Colon (tissue), 2 donors: ENCODE results near the gene GCC2.
"Not testable (repeated sequence)": the region's sequence is repeated elsewhere in the genome, so short reads cannot be mapped to it uniquely, and the experiment has no call there.

Experiments
- FAIRE-seq: peaks from 2 replicates; lab custom pipeline; 2012; peaks lifted over from hg19 to GRCh38; lab: Jason Lieb, UNC
- donor health status: control.
- donor health status: control.

The GCC2 gene

GRCh38 chr2:108441712-108442111 lies 7.3 kb upstream of the GCC2 start:
- peak; percentile 47 for FAIRE-seq

GRCh38 chr2:108444941-108445840 lies 3.8 kb upstream of the GCC2 start:
- FAIRE-seq, result no peak

- FAIRE-seq, result no peak
These were observed 2.3 kb upstream of the GCC2 start for GRCh38 chr2:108446703-108447102.

GRCh38 chr2:108447947-108448677 lies 894 bp upstream of the GCC2 start:
- FAIRE-seq, result no peak

GRCh38 chr2:108449410-108450130 lies 564 bp downstream of the GCC2 start:
- no peak for FAIRE-seq

- FAIRE-seq, result no peak
These were observed 1.9 kb downstream of the GCC2 start for GRCh38 chr2:108450863-108451262.

- no peak for FAIRE-seq
These were observed 3.0 kb downstream of the GCC2 start for GRCh38 chr2:108451976-108452375.

GRCh38 chr2:108453530-108453929 lies 4.5 kb downstream of the GCC2 start:
- not testable (repeated sequence) for FAIRE-seq

- no peak for FAIRE-seq
These were observed 5.4 kb downstream of the GCC2 start for GRCh38 chr2:108454440-108454839.

- no peak for FAIRE-seq
These were observed 6.6 kb downstream of the GCC2 start for GRCh38 chr2:108455571-108455970.

GRCh38 chr2:108458082-108458481 lies 9.1 kb downstream of the GCC2 start:
- FAIRE-seq, result no peak

GRCh38 chr2:108459441-108459840 lies 10.4 kb downstream of the GCC2 start:
- FAIRE-seq, result no peak

- FAIRE-seq, result peak; percentile 78
These were observed 11.5 kb downstream of the GCC2 start for GRCh38 chr2:108460345-108461037.

GRCh38 chr2:108477099-108477498 lies 28.1 kb downstream of the GCC2 start:
- no peak for FAIRE-seq

GRCh38 chr2:108485253-108485652 lies 36.2 kb downstream of the GCC2 start:
- FAIRE-seq, result peak; percentile 65

GRCh38 chr2:108490506-108491122 lies 41.6 kb downstream of the GCC2 start:
- FAIRE-seq, result no peak

- no peak for FAIRE-seq
These were observed 42.8 kb downstream of the GCC2 start for GRCh38 chr2:108491848-108492247.

- FAIRE-seq, result no peak
These were observed 43.4 kb downstream of the GCC2 start for GRCh38 chr2:108492364-108492763.

GRCh38 chr2:108496167-108496566 lies 47.2 kb downstream of the GCC2 start:
- FAIRE-seq, result not testable (repeated sequence)

GRCh38 chr2:108507620-108508019 lies 58.6 kb downstream of the GCC2 start:
- FAIRE-seq, result not testable (repeated sequence)

- FAIRE-seq, result not testable (repeated sequence)
These were observed 63.4 kb downstream of the GCC2 start for GRCh38 chr2:108512431-108512830.
